Gastroesophageal sphincter (tissue), 4 donors: ENCODE measurements around the gene SLC38A1. TPM values are rescaled to one million over a fixed set of nuclear protein-coding genes. Genes with fewer than 3 reads are reported as not detected.
A peak's percentile ranks its signal among the peaks of the same experiment; 100 is the strongest.

Experiments
- ATAC-seq: fragments of 150-250 bp; one replicate; pipeline ENCODE4 v1.9.1; 2016; ENCODE audit warnings: mild to moderate bottlenecking, moderate library complexity
- H3K27ac ChIP-seq, 4 donors: fragments of 200-600 bp; sonication (generic) in 3 of 4; 1 replicate in 3 of 4; 2 replicates in 1 of 4; pipeline ENCODE4 v1.5.1; 2016 to 2019
- H3K27me3 ChIP-seq: fragments of 200-600 bp; sonication (generic); one replicate; pipeline ENCODE4 v1.5.1; 2019
- H3K36me3 ChIP-seq, 2 donors: fragments of 200-600 bp; sonication (generic); one replicate each; pipeline ENCODE4 v1.5.1; 2019; ENCODE audit warnings: control low read depth in 1 of 2
- H3K4me1 ChIP-seq, 3 donors: fragments of 200-600 bp; sonication (generic); 1 replicate in 2 of 3; 2 replicates in 1 of 3; pipeline ENCODE4 v1.5.1; 2016 to 2019; ENCODE audit warnings: control low read depth in 2 of 3
- H3K4me3 ChIP-seq, 2 donors: fragments of 200-600 bp; sonication (generic); one replicate each; pipeline ENCODE4 v1.5.1; 2019; ENCODE audit warnings: mild to moderate bottlenecking in 1 of 2, moderate library complexity in 1 of 2
- H3K9me3 ChIP-seq, 3 donors: fragments of 200-600 bp; sonication (generic); one replicate each; pipeline ENCODE4 v1.5.1; 2017 to 2019; ENCODE audit warnings: control low read depth in 2 of 3
- CTCF ChIP-seq, 4 experiments: fragments of 200-600 bp in 2 of 4; fragments of 450-650 bp in 2 of 4; sonication (generic) in 1 of 4; IDR thresholded peaks; one replicate each; pipeline ENCODE4 v1.5.1; 2017 to 2019; ENCODE audit warnings: antibody characterized with exemption in 4 of 4, mild to moderate bottlenecking in 2 of 4, moderate library complexity in 2 of 4
- EP300 ChIP-seq: sonication (generic); formaldehyde crosslinking; IDR thresholded peaks from one replicate; pipeline ENCODE4 v1.6.1; 2017; ENCODE audit warnings: antibody characterized with exemption, mild to moderate bottlenecking
- POLR2A ChIP-seq, 2 donors: fragments of 450-650 bp; IDR thresholded peaks; one replicate each; pipeline ENCODE4 v1.6.1; 2017; ENCODE audit warnings: antibody characterized with exemption in 2 of 2, mild to moderate bottlenecking in 2 of 2, moderate library complexity in 1 of 2
- POLR2AphosphoS5 ChIP-seq: sonication (generic); formaldehyde crosslinking; IDR thresholded peaks from one replicate; pipeline ENCODE4 v1.6.1; 2017; ENCODE audit warnings: antibody characterized with exemption
- WGBS, 2 donors: methylation state at CpG; one replicate each; pipeline ENCODE4 v1.1.5; 2018; ENCODE audit warnings: low coverage in 1 of 2; 5-methylcytosine and 5-hydroxymethylcytosine counted together
- total RNA-seq, 4 donors: library from RNA; depleted of rRNA; stranded (reverse); fragments of >200 nt; gene quantifications; one replicate each; pipeline ENCODE4 v1.1.0, GENCODE V29; 2016

The SLC38A1 gene
- total RNA-seq, 4 donors from 2014 or later = 175 to 273 (median 195) TPM

- peaks cover 26 to 100% (median 38%) of the 10 kb centered on the region in 3 donors for H3K4me1 ChIP-seq
- H3K27me3 ChIP-seq = no peaks in the 10 kb centered on the region
- H3K4me3 ChIP-seq = no peak overlapping the region
- H3K27ac ChIP-seq = peak overlapping the region; percentile 75 to 80 (median 78)
- ATAC-seq = no peak
- peaks cover 0 to 5% of the 10 kb centered on the region in 2 donors for H3K36me3 ChIP-seq
- TF ChIP-seq EP300 (no peak), POLR2A (IDR thresholded peaks at IDR 0.05) (no peak), CTCF (IDR thresholded peaks at IDR 0.05) (no peak), POLR2AphosphoS5 (no peak)
- 49 to 64% methylated on average over 8 to 10 of the region's 10 CpGs for WGBS, 2 donors
- H3K9me3 ChIP-seq = no peaks in the 10 kb centered on the region
These were observed 48.8 kb downstream of the SLC38A1 start for GRCh38 chr12:46219877-46220655.

DNA sequence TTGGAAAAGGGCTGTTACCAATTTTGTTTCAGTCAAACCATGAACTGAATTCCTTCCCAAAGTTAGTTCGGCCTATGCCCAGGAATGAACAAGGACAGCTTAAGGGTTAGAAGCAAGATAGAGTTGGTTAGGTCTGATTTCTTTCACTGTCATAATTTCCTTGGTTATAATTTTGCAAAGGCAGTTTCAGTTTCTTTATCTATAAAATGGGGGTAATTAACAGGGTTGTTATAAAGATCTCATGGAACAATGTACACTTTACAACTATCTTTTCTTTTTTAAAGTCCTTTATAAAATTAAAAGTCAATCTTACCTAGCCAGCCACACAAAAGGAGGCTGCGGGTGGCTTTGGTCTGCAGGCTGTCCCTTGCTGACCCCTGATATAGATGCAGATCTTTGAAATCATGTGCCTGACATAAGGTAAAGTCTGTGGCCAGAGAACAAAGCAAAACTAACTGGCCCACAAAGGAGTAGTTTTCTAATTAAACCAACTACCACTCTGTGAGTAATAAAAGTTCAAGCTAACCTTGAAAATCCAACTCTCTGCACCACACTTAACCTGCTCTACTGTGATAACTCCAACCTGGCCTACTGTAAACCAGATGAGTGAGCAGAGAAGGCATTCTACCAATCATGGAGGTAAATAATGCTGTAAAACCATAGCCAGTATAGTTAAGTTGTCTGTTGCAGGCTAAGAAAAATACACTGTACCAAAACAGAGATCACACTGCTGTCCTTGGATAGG, 49.5 kb downstream of the SLC38A1 start:
- Histone ChIP-seq H3K9me3 (no peaks in the 10 kb centered on the region), H3K4me3 (no peak overlapping the region), H3K4me1 (peaks cover 27 to 100% (median 33%) of the 10 kb centered on the region in 3 donors), H3K27me3 (no peaks in the 10 kb centered on the region), H3K27ac (peak overlapping the region in 3 of 4 donors; percentile 75 to 79 (median 77)), H3K36me3 (peaks cover 0 to 5% of the 10 kb centered on the region in 2 donors)
- TF ChIP-seq POLR2AphosphoS5 = no peak
- no peak for TF ChIP-seq EP300
- no peak for TF ChIP-seq CTCF (IDR thresholded peaks at IDR 0.05)
- TF ChIP-seq POLR2A (IDR thresholded peaks at IDR 0.05) = no peak
- WGBS, 2 donors = 80 to 85% methylated on average over 2 of the region's 2 CpGs
- no peak for ATAC-seq

DNA sequence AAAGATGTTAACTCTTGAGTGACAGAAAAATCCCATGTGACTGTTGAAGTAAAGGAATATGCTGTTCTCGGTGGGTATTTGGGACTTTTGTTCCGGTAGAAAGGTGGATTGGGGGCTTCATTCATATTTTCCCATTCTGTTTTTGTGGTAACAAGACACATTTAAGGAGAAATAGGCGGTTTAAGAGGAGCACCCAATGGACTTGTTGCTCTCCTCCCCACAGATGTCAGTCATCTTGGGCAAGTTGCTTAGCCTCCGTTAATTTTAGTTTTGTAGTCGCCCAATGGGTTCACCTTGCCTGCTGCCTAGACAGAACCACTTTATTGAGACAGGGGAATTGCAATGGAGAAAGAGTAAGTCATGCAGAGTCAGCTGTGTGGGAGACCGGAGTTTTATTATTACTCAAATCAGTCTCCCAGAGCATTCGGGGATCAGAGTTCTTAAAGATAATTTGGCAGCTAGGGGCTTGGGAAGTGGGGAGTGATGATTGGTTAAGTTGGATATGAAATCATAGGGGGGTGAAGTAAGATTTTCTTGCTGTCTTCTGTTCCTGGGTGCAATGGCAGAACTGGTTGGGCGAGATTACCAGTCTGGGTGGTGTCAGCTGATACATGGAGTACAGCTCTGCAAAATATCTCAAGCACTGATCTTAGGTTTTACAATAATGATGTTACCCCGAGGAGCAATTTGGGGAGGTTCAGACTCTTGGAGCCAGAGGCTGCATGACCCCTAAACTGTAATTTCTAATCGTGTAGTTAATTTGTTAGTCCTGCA, 50.3 kb downstream of the SLC38A1 start:
- H3K36me3 ChIP-seq = peaks cover 0 to 5% of the 10 kb centered on the region in 2 donors
- no peaks in the 10 kb centered on the region for H3K9me3 ChIP-seq
- H3K27me3 ChIP-seq = no peaks in the 10 kb centered on the region
- TF ChIP-seq EP300 = no peak
- no peak for TF ChIP-seq POLR2A (IDR thresholded peaks at IDR 0.05)
- no peak for TF ChIP-seq POLR2AphosphoS5
- TF ChIP-seq CTCF (IDR thresholded peaks at IDR 0.05) = no peak
- ATAC-seq = no peak
- WGBS, 2 donors = 75 to 79% methylated on average over 4 to 10 of the region's 10 CpGs
- H3K27ac ChIP-seq = peak overlapping the region in 3 of 4 donors; percentile 14 to 75 (median 73)
- no peak overlapping the region for H3K4me3 ChIP-seq
- peaks cover 21 to 94% (median 28%) of the 10 kb centered on the region in 3 donors for H3K4me1 ChIP-seq

DNA sequence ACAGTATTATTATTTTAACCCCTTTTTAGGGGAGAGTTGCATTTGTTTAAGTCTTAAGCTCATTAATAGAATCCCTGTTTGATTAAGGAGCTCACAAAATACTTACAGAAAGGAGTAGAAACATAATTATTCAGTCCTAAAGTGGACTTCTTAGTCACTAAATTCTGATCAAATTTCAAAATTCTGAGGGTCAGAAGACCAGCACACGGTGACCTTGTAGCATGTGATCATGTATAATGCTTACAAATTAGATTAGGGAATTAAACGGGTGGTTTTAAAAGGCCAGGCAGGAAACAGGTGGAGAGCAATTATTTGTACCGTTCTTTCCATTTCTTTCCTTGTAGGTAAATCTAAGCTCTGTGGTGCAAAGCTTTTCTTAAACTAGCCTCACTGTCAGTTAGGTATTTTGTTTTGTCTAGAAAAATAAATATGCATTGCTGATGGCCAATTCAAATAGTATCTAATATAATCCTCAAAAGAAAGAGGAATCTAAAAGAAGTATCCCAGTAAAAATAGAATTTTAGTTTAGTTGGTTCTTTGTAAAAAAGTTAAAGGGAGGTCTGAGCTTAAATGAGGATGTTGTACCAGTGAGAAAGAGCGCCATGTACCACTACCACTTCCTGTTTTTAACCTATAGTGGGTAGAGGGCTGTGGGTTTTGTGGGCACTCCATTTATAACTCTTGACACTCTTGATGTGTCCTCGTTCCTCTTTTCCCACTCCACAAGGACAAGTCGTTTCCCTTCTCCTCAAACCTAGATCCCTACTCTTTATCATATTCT, 51.1 kb downstream of the SLC38A1 start:
- peaks cover 0 to 5% of the 10 kb centered on the region in 2 donors for H3K36me3 ChIP-seq
- H3K27me3 ChIP-seq = no peaks in the 10 kb centered on the region
- H3K4me1 ChIP-seq = peaks cover 21 to 94% (median 31%) of the 10 kb centered on the region in 3 donors
- no peak for ATAC-seq
- H3K9me3 ChIP-seq = no peaks in the 10 kb centered on the region
- no peak for TF ChIP-seq EP300
- 44 to 62% methylated on average over 6 of the region's 6 CpGs for WGBS, 2 donors
- H3K4me3 ChIP-seq = no peak overlapping the region
- peak overlapping the region in 3 of 4 donors; percentile 14 to 73 (median 71) for H3K27ac ChIP-seq
